OCI-M2 (cell line): ENCODE results near the gene AP3B1.

Experiments
- DNase-seq: peaks from one replicate; lab custom pipeline; 2025; ENCODE audit not compliant: unreplicated experiment; lab: John Stamatoyannopoulos, UW

Gene AP3B1

GRCh38 chr5:78162253-78162862, 132.1 kb downstream of the AP3B1 start:
- DNase-seq, result no peak

- DNase-seq, result no peak
Observed at GRCh38 chr5:78157001-78157400, 137.5 kb downstream of the AP3B1 start.

GRCh38 chr5:78151594-78152271, 142.8 kb downstream of the AP3B1 start:
- no peak for DNase-seq

GRCh38 chr5:78137290-78137689, 157.2 kb downstream of the AP3B1 start:
- no peak for DNase-seq

GRCh38 chr5:78133423-78133822, 161.1 kb downstream of the AP3B1 start:
- no peak for DNase-seq

- DNase-seq, result no peak
Observed at GRCh38 chr5:78132507-78132906, 162.0 kb downstream of the AP3B1 start.

- no peak for DNase-seq
Observed at GRCh38 chr5:78129597-78129996, 164.9 kb downstream of the AP3B1 start.

- no peak for DNase-seq
Observed at GRCh38 chr5:78127875-78128274, 166.6 kb downstream of the AP3B1 start.

GRCh38 chr5:78126536-78126935, 168.0 kb downstream of the AP3B1 start:
- no peak for DNase-seq

- no peak for DNase-seq
Observed at GRCh38 chr5:78116167-78116566, 178.3 kb downstream of the AP3B1 start.

GRCh38 chr5:78113689-78114264, 180.7 kb downstream of the AP3B1 start:
- DNase-seq, result no peak

- no peak for DNase-seq
Observed at GRCh38 chr5:78112931-78113330, 181.6 kb downstream of the AP3B1 start.

- DNase-seq, result no peak
Observed at GRCh38 chr5:78109891-78110324, 184.6 kb downstream of the AP3B1 start.

GRCh38 chr5:78108564-78108963, 185.9 kb downstream of the AP3B1 start:
- DNase-seq, result no peak

- DNase-seq, result no peak
Observed at GRCh38 chr5:78103232-78103918, 191.1 kb downstream of the AP3B1 start.

GRCh38 chr5:78102500-78102899, 192.0 kb downstream of the AP3B1 start:
- DNase-seq, result no peak

- no peak for DNase-seq
Observed at GRCh38 chr5:78095125-78095524, 199.4 kb downstream of the AP3B1 start.

GRCh38 chr5:78090002-78090401, 204.5 kb downstream of the AP3B1 start:
- no peak for DNase-seq

- no peak for DNase-seq
Observed at GRCh38 chr5:78078858-78079257, 215.6 kb downstream of the AP3B1 start.

GRCh38 chr5:78077369-78078068, 217.0 kb downstream of the AP3B1 start:
- no peak for DNase-seq

- DNase-seq, result no peak
Observed at GRCh38 chr5:78076351-78076750, 218.1 kb downstream of the AP3B1 start.
